Left ventricle myocardium inferior (tissue), 1 donor: ENCODE data around the gene PSMB11. TPM values are rescaled to one million over a fixed set of nuclear protein-coding genes. Genes with fewer than 3 reads are reported as not detected.

Source experiments
- DNase-seq: peaks from one replicate; pipeline ENCODE4 v3.0.0-alpha.2; 2020
- H3K27ac ChIP-seq: fragments of 200-600 bp; replicated peaks from 2 replicates; pipeline ENCODE4 v1.8.0; 2021
- H3K27me3 ChIP-seq: fragments of 200-600 bp; 2 replicates; pipeline ENCODE4 v1.8.0; 2021; ENCODE audit warnings: low read depth
- H3K36me3 ChIP-seq: fragments of 200-600 bp; 2 replicates; pipeline ENCODE4 v1.8.0; 2021
- H3K4me1 ChIP-seq: fragments of 200-600 bp; 2 replicates; pipeline ENCODE4 v1.8.0; 2021
- H3K4me3 ChIP-seq: fragments of 200-600 bp; 2 replicates; pipeline ENCODE4 v1.8.0; 2021; ENCODE audit warnings: mild to moderate bottlenecking, moderate library complexity
- H3K9me3 ChIP-seq: fragments of 200-600 bp; replicated peaks from 2 replicates; pipeline ENCODE4 v1.8.0; 2021
- intact Hi-C: fragments of 100-400 bp; cut with micrococcal nuclease; formaldehyde crosslinking; loops from one replicate; pipeline ENCODE4 v1.11.0; 2022
- total RNA-seq: library from RNA; stranded (reverse); fragmentation: NEBNext Ultra II Directional; extraction: Animal tissue kit (Norgen Biotek cat#: 25700); gene quantifications from one replicate; pipeline ENCODE4 v1.2.1, GENCODE V29; 2021
- TF ChIP-seq, protein P1 (sequence below): fragments of 200-600 bp; IDR thresholded peaks from 2 replicates; pipeline ENCODE4 v1.8.0; 2021; ENCODE audit warnings: antibody characterized with exemption, mild to moderate bottlenecking, borderline replicate concordance
- donor health status: DM: no; HTN: yes; CAD: no; lungs with severe emphysema.

The PSMB11 gene
- total RNA-seq, 1 donor from 2014 or later, result not detected

DNA sequence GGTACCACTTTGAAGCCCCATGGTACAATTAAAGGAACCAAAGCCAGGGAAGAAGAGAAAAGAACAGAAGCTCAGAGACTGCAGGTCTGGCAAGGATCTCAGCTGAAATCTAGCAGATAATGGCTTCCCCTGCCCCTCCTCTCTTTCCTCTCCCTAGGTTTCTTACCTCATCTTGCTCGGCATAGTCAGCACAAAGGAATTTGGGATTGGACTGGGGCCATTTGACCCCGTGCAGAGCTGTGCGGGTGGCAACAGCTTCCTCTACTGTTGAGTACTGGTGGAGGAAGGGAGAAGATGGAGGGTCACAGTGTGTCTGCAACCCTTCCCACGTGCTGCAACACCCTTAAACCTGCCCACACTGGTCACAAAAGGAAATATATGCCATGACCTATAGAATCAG lies 20.0 kb downstream of the PSMB11 start:
- intact Hi-C loops, result no loop called here
- H3K4me3 ChIP-seq, result no peak overlapping the region
- no peaks in the 10 kb centered on the region for H3K27me3 ChIP-seq
- H3K4me1 ChIP-seq, result peaks cover 29% of the 10 kb centered on the region
- peaks cover 86% of the 10 kb centered on the region for H3K36me3 ChIP-seq
- H3K9me3 ChIP-seq, result no peaks in the 10 kb centered on the region
- peak overlapping the region; percentile 27 for H3K27ac ChIP-seq
- TF ChIP-seq, protein P1, sequence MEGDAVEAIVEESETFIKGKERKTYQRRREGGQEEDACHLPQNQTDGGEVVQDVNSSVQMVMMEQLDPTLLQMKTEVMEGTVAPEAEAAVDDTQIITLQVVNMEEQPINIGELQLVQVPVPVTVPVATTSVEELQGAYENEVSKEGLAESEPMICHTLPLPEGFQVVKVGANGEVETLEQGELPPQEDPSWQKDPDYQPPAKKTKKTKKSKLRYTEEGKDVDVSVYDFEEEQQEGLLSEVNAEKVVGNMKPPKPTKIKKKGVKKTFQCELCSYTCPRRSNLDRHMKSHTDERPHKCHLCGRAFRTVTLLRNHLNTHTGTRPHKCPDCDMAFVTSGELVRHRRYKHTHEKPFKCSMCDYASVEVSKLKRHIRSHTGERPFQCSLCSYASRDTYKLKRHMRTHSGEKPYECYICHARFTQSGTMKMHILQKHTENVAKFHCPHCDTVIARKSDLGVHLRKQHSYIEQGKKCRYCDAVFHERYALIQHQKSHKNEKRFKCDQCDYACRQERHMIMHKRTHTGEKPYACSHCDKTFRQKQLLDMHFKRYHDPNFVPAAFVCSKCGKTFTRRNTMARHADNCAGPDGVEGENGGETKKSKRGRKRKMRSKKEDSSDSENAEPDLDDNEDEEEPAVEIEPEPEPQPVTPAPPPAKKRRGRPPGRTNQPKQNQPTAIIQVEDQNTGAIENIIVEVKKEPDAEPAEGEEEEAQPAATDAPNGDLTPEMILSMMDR, result no peak
- DNase-seq, result no peak

DNA sequence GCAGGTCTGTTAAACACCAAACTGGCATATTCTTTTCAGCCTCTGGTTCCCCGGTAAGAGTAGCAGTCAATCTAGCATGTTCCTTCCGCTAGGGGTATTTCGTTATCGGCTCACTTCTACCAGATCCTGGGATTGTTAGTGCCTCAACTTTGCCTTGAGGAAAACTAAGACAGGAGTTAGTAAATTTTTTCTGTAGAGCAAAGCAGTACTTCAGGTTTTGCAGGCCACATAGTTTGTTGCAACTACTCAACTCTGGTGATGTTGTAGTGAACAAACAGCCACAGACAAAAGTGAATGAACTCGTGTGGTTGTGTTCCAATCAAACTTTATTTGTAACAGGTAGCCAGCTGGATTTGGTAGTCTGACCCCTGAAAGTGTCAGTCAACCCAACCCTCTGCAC lies 21.6 kb downstream of the PSMB11 start:
- Histone ChIP-seq H3K36me3 (peaks cover 100% of the 10 kb centered on the region), H3K27me3 (no peaks in the 10 kb centered on the region), H3K27ac (no peak overlapping the region), H3K4me1 (peaks cover 25% of the 10 kb centered on the region), H3K4me3 (no peak overlapping the region), H3K9me3 (no peaks in the 10 kb centered on the region)
- intact Hi-C loops, result no loop called here
- DNase-seq, result no peak
- TF ChIP-seq, protein P1, result no peak

DNA sequence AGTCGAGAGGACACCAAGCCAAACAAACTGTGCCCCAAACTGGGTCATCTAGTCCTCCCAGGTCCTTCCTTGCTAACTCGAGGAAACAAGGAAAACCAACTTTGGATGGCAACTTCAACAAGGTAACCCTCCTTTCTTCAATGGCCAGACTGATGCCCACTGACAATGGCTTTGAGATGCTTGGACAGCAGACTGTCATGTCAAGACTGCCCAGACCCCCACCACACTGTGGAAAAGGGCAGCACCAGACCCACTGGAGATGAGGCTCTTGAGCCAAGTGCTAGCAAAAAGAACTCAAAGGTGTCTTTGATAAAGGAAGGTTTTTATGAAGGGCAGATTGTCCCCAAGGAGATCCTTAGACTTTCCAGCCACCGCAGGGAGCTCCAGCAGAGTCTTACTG lies 24.4 kb downstream of the PSMB11 start:
- TF ChIP-seq, protein P1, result no peak
- peaks cover 74% of the 10 kb centered on the region for H3K36me3 ChIP-seq
- H3K4me1 ChIP-seq, result peaks cover 48% of the 10 kb centered on the region
- H3K27me3 ChIP-seq, result no peaks in the 10 kb centered on the region
- no peak for DNase-seq
- H3K9me3 ChIP-seq, result no peaks in the 10 kb centered on the region
- H3K4me3 ChIP-seq, result no peak overlapping the region
- no peak overlapping the region for H3K27ac ChIP-seq
- intact Hi-C loops, result no loop called here

DNA sequence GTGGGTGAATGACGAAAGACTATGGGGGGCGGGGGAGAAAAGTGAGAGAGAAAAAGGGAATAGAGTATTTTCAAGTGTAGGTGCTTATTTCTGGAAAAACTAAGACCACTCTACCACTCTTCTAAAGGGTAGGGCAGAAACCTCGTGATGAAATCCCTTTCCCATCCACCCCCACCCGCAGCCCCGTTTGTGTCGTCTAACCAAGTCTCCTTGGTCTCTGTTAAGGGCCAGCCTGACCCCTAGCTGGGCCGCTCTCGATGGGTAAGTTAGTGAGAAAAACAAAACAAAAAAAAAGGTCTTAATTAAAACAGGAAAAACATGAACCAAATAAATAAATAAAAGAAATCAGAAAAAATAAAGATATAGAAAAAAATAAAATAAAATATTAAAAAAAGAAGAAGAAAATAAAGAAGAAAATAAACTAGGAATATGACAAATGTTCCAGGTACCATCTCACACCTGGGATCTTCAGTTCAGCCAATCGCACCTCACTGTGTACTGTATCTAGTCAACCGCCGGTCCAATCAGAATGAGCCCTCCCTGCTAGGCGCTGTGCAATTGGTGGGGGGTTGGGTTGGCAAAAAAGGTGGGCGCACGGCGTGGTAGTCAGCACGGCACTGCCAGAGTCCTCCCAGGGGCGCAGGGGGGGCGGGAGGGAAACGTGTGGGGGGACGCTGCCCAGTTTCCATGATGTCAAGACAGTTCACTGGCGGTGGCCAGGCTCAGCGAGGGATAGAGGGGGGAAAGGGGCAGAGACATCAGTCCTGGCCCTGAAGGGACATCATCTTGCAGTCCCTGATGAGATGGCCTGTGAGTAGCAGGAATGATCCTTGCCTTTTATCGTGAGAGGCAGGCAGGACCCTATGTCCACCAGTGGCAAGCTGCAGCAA lies 25.1 kb downstream of the PSMB11 start:
- no peak overlapping the region for H3K4me3 ChIP-seq
- peaks cover 50% of the 10 kb centered on the region for H3K4me1 ChIP-seq
- no peaks in the 10 kb centered on the region for H3K9me3 ChIP-seq
- H3K27me3 ChIP-seq, result no peaks in the 10 kb centered on the region
- no peak for DNase-seq
- peaks cover 67% of the 10 kb centered on the region for H3K36me3 ChIP-seq
- intact Hi-C loops, result no loop called here
- no peak overlapping the region for H3K27ac ChIP-seq
- TF ChIP-seq, protein P1, result no peak

DNA sequence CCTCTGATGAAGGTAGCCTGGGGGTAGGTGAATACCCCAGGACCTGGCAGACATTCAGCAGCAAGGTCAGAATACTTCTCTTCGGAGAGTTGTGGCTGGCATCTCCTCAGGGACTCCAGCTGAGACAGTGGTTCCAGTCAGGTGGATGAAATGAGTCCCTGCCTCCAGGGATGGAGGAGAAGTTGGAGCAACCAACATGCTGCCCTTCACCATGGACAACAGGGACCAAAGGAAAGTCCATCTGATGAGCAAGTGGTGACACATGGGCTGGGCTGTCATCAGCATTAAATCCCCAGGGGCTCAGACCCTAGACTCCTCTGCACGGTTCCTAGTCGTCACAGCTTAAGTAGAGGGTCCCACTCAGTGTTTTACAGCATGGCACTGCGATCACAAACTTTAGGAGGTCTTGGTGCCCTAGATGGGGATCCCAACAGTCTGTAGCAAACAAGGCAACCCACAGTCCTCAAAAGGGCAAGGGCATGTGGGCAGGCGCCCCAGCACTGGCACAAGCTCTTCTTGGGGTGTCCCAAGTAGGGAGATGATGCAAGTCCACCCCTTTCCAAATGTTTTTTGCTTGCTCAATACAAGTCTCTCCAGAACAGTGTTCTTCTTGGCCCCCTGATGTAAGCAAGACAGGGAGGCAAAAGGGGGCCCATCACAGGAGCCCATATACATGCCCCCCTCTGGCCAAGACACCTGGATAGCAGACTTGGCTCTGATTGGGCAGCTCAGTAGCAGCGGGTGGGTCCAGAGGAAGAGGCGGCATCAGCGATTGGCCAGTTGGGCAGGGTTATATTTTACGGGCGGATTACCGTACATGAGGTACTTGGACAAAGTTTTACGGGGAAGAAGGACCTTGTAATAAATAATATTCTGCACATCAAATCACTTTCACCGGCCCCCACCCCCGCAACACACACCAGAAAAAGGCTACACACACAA lies 26.1 kb downstream of the PSMB11 start:
- Histone ChIP-seq H3K9me3 (no peaks in the 10 kb centered on the region), H3K27ac (no peak overlapping the region), H3K4me1 (peaks cover 52% of the 10 kb centered on the region), H3K4me3 (no peak overlapping the region), H3K36me3 (peaks cover 67% of the 10 kb centered on the region), H3K27me3 (no peaks in the 10 kb centered on the region)
- DNase-seq, result no peak
- TF ChIP-seq, protein P1, result no peak
- intact Hi-C loops, result no loop called here
